T-helper 1 cell (primary cell): Measurements from ENCODE around the gene OLA1.

Experiments
- DNase-seq, 5 donors: peaks; one replicate each; pipeline ENCODE4 v3.0.0-alpha.2; 2012 to 2020

The OLA1 gene

DNA sequence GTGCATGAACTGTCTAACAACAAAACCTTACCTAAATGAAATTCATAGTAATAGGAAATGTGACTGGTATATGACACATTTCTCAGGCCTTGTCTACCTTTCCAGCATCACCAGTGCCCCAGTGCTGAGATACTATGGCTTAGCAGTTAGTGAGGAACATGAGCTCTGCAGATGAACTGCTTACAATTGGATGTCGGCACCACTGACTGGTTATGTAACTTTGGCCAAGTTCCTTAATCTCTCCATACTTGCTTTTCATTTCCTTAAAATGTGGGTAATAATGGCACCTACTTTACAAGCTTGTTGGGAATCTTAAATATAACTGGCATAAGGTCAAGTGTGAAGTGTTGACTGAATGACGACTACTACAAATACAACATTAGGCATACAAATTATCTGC, 136.3 kb downstream of the OLA1 start:
- DNase-seq, result no peak

DNA sequence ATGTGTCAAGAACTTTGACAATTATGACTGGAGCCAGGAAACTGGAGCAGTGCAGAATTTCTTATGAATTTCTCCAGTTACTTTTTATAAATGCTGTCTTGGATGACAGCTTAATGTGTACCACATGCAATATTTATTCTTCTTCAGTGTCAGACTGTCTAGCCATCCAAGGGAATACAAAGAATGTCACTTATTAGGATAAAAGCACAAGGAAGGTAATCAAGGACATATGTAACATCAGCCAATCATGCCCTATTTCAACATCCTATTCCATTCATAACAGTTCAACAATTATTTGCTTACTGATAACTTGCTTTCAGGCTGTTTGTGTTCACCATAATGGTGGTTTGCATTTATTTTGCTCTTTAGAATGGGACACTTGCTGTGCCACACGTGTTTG, 139.8 kb downstream of the OLA1 start:
- no peak for DNase-seq

DNA sequence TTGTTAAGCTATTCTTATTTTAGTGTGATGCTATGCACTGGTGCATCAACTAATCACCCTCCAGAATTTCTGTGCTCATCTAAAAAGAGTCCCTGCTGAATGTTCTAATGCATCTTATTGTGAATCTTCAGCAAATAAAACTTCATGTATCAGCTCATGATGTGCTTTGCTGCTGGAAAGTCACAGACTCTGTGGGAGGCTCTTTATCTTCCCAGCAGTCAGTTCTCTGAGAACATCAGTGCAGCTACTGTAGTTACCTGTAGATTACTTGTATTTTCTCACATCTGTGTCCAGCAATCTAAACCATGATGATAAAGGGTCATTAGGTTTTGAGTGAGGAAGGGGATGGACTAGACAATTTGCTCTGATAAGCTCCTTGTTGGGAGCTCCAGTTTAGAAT, 141.6 kb downstream of the OLA1 start:
- DNase-seq, result no peak

GRCh38 chr2:174094542-174094941, 153.8 kb downstream of the OLA1 start:
- no peak for DNase-seq

DNA sequence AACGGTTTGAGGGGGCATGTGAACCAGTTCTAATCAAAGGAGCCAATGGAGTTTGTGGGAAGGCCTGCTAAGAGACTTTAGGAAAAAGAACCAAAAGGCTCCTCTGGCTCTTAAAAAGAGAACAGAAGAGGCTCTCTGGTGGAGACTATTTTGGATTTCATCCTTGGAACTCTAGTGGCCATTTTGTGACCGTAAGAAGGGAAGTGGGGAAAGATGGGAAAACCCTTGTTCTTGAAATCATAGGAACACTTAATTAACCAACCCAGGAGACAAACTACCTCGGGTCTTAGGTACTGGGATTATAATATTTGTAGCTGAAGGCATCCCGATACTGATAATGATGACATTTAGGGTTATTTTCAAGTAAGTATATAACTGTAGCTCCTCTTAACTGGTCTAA, 157.9 kb downstream of the OLA1 start:
- no peak for DNase-seq

- no peak for DNase-seq
Measured at GRCh38 chr2:174088706-174089460, 159.4 kb downstream of the OLA1 start.

DNA sequence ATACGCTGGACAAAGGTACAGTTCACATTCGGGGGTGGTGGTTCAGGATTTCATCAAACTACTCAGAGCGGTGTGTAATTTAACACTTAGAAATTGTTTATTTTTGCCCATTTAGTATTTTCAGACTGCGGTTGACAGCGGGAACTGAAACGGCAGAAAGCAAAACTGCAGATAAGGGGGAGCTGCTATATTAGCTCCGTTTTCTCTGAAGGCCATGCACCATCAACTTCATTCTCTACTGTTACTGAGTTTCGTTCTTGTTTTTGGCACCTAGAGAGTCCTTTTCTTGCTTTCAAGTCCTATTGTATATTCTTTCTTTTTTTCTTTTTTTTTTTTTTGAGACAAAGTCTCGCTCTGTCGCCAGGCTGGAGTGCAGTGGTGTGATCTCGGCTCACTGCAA, 161.6 kb downstream of the OLA1 start:
- DNase-seq, result no peak

- no peak for DNase-seq
Measured at GRCh38 chr2:174085781-174086180, 162.6 kb downstream of the OLA1 start.

- DNase-seq, result no peak
Measured at GRCh38 chr2:174083843-174084458, 164.4 kb downstream of the OLA1 start.

GRCh38 chr2:174080672-174081121, 167.6 kb downstream of the OLA1 start:
- no peak for DNase-seq

- DNase-seq, result no peak
Measured at GRCh38 chr2:174078275-174078674, 170.1 kb downstream of the OLA1 start.

GRCh38 chr2:174076975-174077374, 171.4 kb downstream of the OLA1 start:
- DNase-seq, result no peak

GRCh38 chr2:174076040-174076439, 172.3 kb downstream of the OLA1 start:
- DNase-seq, result no peak

DNA sequence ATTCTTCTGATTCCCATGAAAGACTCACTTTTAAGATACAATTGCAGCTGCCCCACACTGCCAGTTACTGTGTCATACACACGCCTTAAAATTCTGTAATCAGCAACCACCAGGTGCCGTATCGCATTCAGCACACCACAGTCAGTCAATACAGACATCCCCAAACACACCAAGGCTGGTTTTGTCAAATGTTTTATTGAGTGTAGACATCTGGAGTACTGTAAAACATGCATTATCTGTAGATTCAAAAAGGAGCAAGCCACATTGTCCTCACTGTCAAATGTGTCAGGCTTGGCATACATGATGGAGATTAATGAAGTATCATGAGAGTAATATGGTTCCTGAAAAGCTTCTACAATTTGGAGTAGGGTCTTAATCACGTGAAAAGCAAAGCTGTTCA, 173.5 kb downstream of the OLA1 start:
- no peak for DNase-seq

GRCh38 chr2:174072857-174073256, 175.5 kb downstream of the OLA1 start:
- no peak for DNase-seq

DNA sequence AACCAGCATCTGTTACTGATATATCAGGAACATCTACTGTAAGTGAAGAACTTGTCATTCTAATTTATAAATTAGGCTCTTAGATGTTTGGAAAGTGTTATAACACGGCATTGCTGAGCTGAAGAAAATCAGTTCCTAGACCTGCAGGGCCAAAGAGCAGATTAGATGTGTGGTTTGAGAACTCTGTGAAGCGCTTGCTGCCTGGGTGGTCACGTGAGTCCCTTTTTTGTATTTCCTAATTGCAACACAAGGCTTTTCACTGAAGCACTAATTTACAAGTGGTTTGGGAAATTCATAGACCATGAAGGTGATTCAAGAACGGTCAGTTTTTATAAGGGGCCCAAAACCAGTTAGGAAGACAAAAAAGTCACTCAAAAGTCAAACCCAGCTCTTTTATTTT, 176.3 kb downstream of the OLA1 start:
- no peak for DNase-seq

DNA sequence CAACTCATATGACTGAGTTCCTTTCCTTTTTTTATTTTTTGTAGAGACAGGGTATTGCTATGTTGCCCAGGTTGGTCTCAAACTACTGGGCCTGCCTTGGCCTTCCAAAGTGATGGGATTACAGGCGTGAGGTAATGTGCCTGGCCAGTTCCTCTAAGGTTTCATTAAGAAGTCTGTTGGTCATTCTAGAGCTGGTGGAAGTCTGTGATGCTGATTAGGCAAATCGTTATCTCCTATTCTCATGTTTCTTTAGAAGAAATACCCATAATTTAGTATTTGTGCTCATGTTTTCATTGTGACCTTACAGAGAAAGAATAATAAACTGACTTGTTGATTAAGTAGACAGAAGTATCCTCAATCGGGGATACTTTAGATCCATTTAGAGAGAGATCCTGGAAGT, 177.0 kb downstream of the OLA1 start:
- DNase-seq, result no peak

DNA sequence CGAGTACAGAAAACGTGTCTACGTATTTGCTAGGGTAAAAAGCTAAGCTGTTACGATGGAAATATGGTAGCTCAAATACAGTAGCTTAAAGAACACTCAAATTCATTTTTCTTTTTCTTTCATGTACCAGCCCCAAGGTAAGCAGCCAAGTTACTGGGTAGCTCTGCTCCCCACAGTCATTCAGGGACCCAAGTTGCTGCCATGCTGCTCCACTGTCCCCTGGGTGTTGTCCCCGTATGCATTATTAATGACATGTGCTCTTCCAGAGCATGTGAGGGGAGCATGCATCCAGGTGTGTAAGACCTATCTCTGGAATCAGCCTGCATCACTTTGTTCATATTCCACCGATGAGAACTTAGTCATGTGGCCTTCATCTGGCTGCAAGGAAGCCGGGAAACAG, 178.1 kb downstream of the OLA1 start:
- DNase-seq, result no peak

- no peak for DNase-seq
Measured at GRCh38 chr2:174067815-174068214, 180.5 kb downstream of the OLA1 start.

- DNase-seq, result no peak
Measured at GRCh38 chr2:174066871-174067270, 181.5 kb downstream of the OLA1 start.

GRCh38 chr2:174063492-174064092, 184.7 kb downstream of the OLA1 start:
- DNase-seq, result no peak

DNA sequence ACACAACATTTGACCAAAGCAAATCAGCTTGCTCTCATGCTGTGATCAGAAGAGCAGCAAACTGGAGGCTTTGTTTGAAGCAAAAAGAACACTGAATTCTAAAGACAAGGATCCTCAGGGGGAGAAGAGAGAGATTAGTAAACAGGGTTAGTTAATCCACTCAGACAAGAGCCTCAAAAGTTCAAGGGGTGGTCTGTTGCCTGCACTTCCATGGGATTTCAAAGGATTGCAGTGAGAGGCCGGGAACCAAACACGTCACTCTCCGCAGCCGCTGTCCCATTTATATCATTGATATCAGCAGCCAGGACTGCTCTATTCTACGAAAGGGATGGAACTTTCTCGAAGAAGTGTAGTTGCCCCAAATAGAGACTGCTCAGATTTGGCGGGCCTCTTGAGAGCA, 185.4 kb downstream of the OLA1 start:
- no peak for DNase-seq

DNA sequence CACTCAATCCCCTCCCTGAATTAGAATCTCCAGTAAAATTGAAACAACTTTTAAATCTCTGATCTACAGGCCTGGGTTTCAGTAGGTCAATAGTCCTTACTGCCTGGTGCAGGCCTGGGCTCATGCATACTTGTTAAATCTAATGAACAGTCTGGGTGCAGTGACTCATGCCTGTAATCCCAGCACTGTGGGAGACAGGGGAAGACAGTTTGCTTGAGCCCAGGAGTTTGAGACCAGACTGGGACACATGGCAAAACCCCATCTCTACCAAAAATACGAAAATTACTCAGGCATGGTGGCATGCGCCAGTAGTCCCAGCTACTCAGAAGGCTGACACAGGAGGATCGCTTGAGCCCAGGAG, 188.5 kb downstream of the OLA1 start:
- no peak for DNase-seq

DNA sequence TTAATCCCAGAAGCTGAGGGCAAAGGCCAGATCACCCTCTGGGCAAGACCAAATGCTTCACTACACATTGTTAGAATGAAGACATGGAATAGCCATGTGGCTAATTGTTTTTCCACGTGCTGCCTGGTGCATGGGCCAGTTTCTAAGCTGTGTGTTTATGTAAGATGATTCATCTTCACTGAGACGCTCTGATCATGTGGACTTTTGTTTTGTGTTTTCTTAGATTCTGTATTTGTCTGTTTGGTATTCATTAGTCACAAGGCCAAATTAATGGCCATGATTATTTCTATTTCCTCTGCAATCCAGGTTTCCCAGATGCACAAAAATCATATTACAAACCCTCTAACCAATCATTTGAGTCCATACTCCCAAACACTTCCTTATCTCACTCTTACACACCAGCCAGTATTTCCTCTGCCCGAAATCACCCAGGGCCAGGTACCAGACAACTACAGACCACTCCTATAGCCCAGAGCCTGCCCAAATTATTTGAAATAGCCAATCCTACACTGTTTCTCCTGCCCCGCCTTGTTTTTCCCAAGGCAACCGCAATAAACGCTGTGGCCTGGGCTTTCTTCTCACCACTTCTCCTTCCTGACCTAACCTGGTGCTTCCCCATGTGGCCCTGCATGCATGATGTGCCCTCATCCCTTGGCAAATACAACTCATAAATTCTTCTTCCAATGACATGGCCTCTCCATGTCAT, 189.0 kb downstream of the OLA1 start:
- no peak for DNase-seq
